WERI-Rb-1 (cell line): ENCODE measurements around the gene CCN6.

Source experiments
- DNase-seq: peaks from one replicate; pipeline ENCODE4 v3.0.0-alpha.2; 2020
- H3K27ac ChIP-seq: fragments of 250-450 bp; sonication (Bioruptor Pico); 2 replicates; pipeline ENCODE4 v1.5.1; 2020; ENCODE audit warnings: mild to moderate bottlenecking, moderate library complexity
- H3K27me3 ChIP-seq: fragments of 250-450 bp; sonication (Bioruptor Pico); 2 replicates; pipeline ENCODE4 v1.5.1; 2021; ENCODE audit warnings: mild to moderate bottlenecking, low read depth, moderate library complexity; ENCODE audit not compliant: insufficient read depth, severe bottlenecking
- H3K36me3 ChIP-seq: fragments of 250-450 bp; sonication (Bioruptor Pico); 2 replicates; pipeline ENCODE4 v1.5.1; 2020; ENCODE audit warnings: mild to moderate bottlenecking, moderate library complexity
- H3K4me3 ChIP-seq: 2 replicates; pipeline ENCODE4 v1.5.1; 2011; ENCODE audit warnings: low read depth, mild to moderate bottlenecking, control low read depth, low read length
- H3K9me3 ChIP-seq: fragments of 250-450 bp; sonication (Bioruptor Pico); 2 replicates; pipeline ENCODE4 v1.5.1; 2021; ENCODE audit warnings: mild to moderate bottlenecking, moderate library complexity; ENCODE audit not compliant: severe bottlenecking
- TF ChIP-seq, protein P1 (sequence below): IDR thresholded peaks from 2 replicates; pipeline ENCODE4 v1.5.1; 2011; ENCODE audit warnings: low read depth, mild to moderate bottlenecking, control low read depth, inconsistent platforms, low read length

CCN6 gene

DNA sequence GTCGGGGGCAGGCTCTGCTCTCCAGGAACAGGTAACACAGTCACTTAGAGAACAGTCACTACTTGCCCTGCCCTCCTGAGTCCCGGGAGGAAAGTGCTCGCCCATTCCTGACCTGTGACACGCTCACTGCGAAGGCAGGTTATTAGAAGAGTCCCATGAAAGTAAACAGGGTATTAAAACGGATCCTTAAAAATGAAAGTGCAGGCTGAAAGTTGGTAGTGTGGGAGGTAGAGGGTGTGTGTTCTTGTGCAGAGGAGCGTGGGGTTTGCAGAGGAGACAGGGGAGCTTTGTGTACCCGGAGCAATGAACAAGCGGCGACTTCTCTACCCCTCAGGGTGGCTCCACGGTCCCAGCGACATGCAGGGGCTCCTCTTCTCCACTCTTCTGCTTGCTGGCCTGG is at the start of gene CCN6:
TSS of gene CCN6 (plus strand) at position 104 of the 400 bp plus-strand sequence. CDS start at position 358, 254 bp downstream.
- Histone ChIP-seq H3K27ac (no peak within 1 kb of the TSS), H3K27me3 (no peaks in the 10 kb centered on the region), H3K36me3 (no peaks in the 10 kb centered on the region), H3K4me3 (no peak within 1 kb of the TSS), H3K9me3 (no peaks in the 10 kb centered on the region)
- TF ChIP-seq, protein P1, sequence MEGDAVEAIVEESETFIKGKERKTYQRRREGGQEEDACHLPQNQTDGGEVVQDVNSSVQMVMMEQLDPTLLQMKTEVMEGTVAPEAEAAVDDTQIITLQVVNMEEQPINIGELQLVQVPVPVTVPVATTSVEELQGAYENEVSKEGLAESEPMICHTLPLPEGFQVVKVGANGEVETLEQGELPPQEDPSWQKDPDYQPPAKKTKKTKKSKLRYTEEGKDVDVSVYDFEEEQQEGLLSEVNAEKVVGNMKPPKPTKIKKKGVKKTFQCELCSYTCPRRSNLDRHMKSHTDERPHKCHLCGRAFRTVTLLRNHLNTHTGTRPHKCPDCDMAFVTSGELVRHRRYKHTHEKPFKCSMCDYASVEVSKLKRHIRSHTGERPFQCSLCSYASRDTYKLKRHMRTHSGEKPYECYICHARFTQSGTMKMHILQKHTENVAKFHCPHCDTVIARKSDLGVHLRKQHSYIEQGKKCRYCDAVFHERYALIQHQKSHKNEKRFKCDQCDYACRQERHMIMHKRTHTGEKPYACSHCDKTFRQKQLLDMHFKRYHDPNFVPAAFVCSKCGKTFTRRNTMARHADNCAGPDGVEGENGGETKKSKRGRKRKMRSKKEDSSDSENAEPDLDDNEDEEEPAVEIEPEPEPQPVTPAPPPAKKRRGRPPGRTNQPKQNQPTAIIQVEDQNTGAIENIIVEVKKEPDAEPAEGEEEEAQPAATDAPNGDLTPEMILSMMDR, result no peak
- DNase-seq, result no peak

DNA sequence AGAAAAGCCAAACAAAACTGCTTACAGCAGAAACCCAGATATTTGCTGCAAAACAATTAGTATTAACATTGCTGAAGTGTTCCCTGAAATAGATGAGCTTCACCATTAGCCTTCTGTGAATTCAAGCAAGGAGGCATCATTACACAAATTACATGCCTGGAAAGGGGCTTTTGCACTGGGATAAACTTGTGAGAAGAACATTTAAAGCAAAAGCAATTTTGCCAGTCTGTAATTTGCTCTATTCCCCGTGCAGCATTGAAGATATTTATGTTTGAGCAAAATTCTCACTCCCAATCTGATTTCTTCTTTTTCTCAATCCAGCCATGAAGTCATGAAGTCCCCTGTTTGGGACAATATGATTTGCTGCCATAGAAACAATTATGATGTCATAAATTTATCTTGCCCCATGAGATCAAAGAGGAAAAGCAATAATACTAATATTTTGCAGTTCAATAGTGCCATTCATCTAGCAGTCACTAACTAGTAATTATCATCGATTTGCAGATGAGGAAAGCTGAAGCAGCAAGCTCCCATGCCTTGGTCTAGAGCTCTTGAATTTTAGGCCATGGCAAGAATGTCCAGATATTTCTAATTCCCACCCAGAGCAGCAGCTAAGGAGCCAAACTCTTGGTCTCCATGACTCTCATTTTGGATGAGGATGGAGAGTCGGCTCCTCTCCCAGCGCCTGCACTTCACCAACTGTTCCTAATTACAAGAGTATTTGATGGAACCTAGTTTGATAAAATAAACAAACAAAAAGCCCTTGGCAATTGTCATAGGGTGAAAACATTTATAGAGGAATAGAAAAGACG is 49.5 kb upstream of the CCN6 start:
- Histone ChIP-seq H3K9me3 (no peaks in the 10 kb centered on the region), H3K27me3 (no peaks in the 10 kb centered on the region), H3K27ac (no peak overlapping the region), H3K4me3 (no peak overlapping the region), H3K36me3 (no peaks in the 10 kb centered on the region)
- no peak for DNase-seq
- TF ChIP-seq, protein P1, result no peak

DNA sequence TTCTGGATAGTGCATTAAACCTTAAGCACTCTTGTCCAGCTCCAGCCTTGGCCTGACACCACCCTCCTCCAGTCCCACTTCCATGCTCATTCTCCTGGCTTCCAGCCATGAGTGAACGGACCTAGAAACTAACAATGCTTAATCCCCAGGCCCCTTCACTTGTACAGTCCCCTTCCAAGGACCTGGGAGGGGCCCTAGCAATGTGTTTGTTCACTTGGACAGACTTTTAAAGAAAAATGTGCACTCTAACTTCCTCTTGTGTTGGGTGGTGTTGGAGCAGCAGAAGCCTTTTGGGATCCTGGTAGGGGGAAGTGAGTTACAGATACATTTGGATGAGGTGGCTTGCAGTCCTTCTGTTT is 48.9 kb upstream of the CCN6 start:
- no peaks in the 10 kb centered on the region for H3K27me3 ChIP-seq
- H3K36me3 ChIP-seq, result no peaks in the 10 kb centered on the region
- H3K27ac ChIP-seq, result no peak overlapping the region
- H3K4me3 ChIP-seq, result no peak overlapping the region
- DNase-seq, result no peak
- TF ChIP-seq, protein P1, result no peak
- no peaks in the 10 kb centered on the region for H3K9me3 ChIP-seq

DNA sequence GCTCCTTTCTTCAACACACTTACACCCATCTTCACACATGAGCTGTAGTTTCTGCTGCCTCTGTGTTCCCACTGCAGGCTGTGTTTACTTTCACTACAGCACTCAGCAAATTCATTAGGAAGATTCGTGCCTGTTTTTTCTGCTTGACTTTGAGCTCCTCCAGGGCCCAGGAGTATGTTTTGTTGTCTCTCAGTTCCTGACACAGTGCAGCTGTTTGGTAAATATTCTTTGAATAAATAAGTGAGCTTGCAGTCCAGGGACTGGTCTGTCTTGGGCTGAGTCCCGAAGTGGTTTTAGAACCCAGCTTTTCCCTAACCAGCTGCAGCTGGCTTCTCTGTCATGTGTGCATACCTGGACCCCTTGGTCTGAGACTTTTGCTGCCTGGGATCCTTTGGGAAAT is 46.6 kb upstream of the CCN6 start:
- DNase-seq, result no peak
- Histone ChIP-seq H3K27ac (no peak overlapping the region), H3K36me3 (no peaks in the 10 kb centered on the region), H3K4me3 (no peak overlapping the region), H3K9me3 (no peaks in the 10 kb centered on the region), H3K27me3 (no peaks in the 10 kb centered on the region)
- TF ChIP-seq, protein P1, result no peak

DNA sequence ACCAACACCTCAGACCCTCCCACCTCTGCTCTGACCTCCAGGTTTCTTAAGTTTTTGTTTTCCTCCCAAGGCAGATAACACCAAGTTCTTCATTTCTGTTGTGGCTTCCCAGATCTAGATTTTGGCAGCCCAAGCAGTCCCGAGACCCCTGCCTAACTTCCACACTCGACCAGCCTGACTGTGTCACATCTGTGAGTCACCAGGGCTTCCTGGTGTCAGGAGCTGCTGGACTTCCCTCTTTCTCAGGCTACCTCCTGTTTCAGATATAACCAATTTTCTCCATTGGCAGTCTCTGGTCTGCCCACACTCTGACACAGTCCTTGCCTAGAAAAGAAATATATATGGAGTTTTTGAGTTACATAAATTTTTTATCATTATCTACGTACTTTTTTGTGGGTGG is 46.1 kb upstream of the CCN6 start:
- Histone ChIP-seq H3K36me3 (no peaks in the 10 kb centered on the region), H3K27me3 (no peaks in the 10 kb centered on the region), H3K4me3 (no peak overlapping the region), H3K27ac (no peak overlapping the region), H3K9me3 (no peaks in the 10 kb centered on the region)
- DNase-seq, result no peak
- TF ChIP-seq, protein P1, result no peak

DNA sequence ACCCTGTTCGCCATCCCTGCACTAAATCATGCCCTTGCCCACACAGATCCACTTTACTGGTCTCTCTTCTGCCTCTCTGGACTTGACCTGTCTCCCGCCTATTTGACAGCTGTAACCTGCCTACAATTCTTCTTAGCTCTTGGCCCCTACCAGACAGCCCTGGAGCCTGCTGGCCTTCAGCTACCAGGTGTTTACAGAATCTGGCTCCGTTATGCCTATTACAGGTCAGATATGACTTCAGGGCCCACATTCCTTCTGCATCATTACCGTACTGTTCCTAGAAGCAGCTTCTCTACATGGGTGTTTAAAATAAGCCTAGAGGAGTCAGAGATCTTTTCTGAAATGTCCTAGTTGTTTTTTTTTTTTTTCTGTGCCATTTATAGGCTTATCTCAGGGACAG is 45.4 kb upstream of the CCN6 start:
- Histone ChIP-seq H3K27ac (no peak overlapping the region), H3K4me3 (no peak overlapping the region), H3K36me3 (no peaks in the 10 kb centered on the region), H3K27me3 (no peaks in the 10 kb centered on the region), H3K9me3 (no peaks in the 10 kb centered on the region)
- no peak for DNase-seq
- TF ChIP-seq, protein P1, result no peak
